Vagina (tissue), 2 donors: ENCODE results near the gene SLC25A24.

Experiments used
- POLR2A ChIP-seq, 2 donors: fragments of 450-650 bp; IDR thresholded peaks; one replicate each; pipeline ENCODE4 v1.6.1; 2017; ENCODE audit warnings: antibody characterized with exemption in 2 of 2, mild to moderate bottlenecking in 2 of 2, moderate library complexity in 2 of 2
- POLR2AphosphoS5 ChIP-seq, 2 donors: sonication (generic); formaldehyde crosslinking; IDR thresholded peaks; one replicate each; pipeline ENCODE4 v1.9.0; 2017; ENCODE audit warnings: antibody characterized with exemption in 2 of 2, mild to moderate bottlenecking in 2 of 2, low read depth in 1 of 2; ENCODE audit not compliant: insufficient read depth in 1 of 2
- TF ChIP-seq, protein P1 (sequence below), 3 experiments: fragments of 450-650 bp in 2 of 3; fragments of 200-600 bp in 1 of 3; sonication (generic) in 1 of 3; IDR thresholded peaks; one replicate each; pipeline ENCODE4 v1.5.1; 2017 to 2019; ENCODE audit warnings: antibody characterized with exemption in 3 of 3, mild to moderate bottlenecking in 2 of 3, moderate library complexity in 2 of 3

GRCh38 chr1:108199201-108199691, 897 bp downstream of the SLC25A24 start:
- TF ChIP-seq, protein P1, sequence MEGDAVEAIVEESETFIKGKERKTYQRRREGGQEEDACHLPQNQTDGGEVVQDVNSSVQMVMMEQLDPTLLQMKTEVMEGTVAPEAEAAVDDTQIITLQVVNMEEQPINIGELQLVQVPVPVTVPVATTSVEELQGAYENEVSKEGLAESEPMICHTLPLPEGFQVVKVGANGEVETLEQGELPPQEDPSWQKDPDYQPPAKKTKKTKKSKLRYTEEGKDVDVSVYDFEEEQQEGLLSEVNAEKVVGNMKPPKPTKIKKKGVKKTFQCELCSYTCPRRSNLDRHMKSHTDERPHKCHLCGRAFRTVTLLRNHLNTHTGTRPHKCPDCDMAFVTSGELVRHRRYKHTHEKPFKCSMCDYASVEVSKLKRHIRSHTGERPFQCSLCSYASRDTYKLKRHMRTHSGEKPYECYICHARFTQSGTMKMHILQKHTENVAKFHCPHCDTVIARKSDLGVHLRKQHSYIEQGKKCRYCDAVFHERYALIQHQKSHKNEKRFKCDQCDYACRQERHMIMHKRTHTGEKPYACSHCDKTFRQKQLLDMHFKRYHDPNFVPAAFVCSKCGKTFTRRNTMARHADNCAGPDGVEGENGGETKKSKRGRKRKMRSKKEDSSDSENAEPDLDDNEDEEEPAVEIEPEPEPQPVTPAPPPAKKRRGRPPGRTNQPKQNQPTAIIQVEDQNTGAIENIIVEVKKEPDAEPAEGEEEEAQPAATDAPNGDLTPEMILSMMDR (IDR thresholded peaks at IDR 0.05): no peak
- TF ChIP-seq POLR2A (IDR thresholded peaks at IDR 0.05) (no peak), POLR2AphosphoS5 (IDR thresholded peaks at IDR 0.05; ENCODE audit: insufficient read depth in 1 of 2, low read depth in 1 of 2) (no peak)
